CD4-positive, alpha-beta T cell treated with Interleukin-21 for 1 hour (primary cell): ENCODE measurements around the gene MOV10L1.

Source experiments
- DNase-seq: peaks from one replicate; pipeline ENCODE4 v3.0.0-alpha.2; 2020

MOV10L1 gene

GRCh38 chr22:50089682-50090411 is at the start of gene MOV10L1:
MOV10L1 (plus strand) TSS chr22:50090006; CDS start chr22:50090089, 83 bp downstream.
- peak; percentile 44 for DNase-seq

GRCh38 chr22:50040717-50041116 is 49.1 kb upstream of the MOV10L1 start:
- DNase-seq, result no peak

- no peak for DNase-seq
Observed at GRCh38 chr22:50041361-50042065, 48.3 kb upstream of the MOV10L1 start.

- DNase-seq, result no peak
Observed at GRCh38 chr22:50044485-50045118, 45.2 kb upstream of the MOV10L1 start.

- DNase-seq, result no peak
Observed at GRCh38 chr22:50045211-50046018, 44.4 kb upstream of the MOV10L1 start.

- DNase-seq, result no peak
Observed at GRCh38 chr22:50046019-50046415, 43.8 kb upstream of the MOV10L1 start.

- DNase-seq, result no peak
Observed at GRCh38 chr22:50046481-50047245, 43.1 kb upstream of the MOV10L1 start.

GRCh38 chr22:50047346-50047745 is 42.5 kb upstream of the MOV10L1 start:
- DNase-seq, result no peak

- no peak for DNase-seq
Observed at GRCh38 chr22:50048061-50048765, 41.6 kb upstream of the MOV10L1 start.

- DNase-seq, result no peak
Observed at GRCh38 chr22:50048836-50049235, 41.0 kb upstream of the MOV10L1 start.

GRCh38 chr22:50049299-50050195 is 40.3 kb upstream of the MOV10L1 start:
- DNase-seq, result no peak

- DNase-seq, result no peak
Observed at GRCh38 chr22:50051930-50052329, 37.9 kb upstream of the MOV10L1 start.

GRCh38 chr22:50053861-50054260 is 35.9 kb upstream of the MOV10L1 start:
- no peak for DNase-seq

- no peak for DNase-seq
Observed at GRCh38 chr22:50056214-50056972, 33.4 kb upstream of the MOV10L1 start.

- no peak for DNase-seq
Observed at GRCh38 chr22:50057278-50058060, 32.3 kb upstream of the MOV10L1 start.

GRCh38 chr22:50058061-50058905 is 31.5 kb upstream of the MOV10L1 start, which contains the start of gene TTLL8:
TTLL8 (minus strand) TSS chr22:50058298.
- no peak for DNase-seq
